ENCODE data around the gene ANXA5.
"Not testable (repeated sequence)": the region's sequence is repeated elsewhere in the genome, so short reads cannot be mapped to it uniquely, and the experiment has no call there.

Gene ANXA5

DNA sequence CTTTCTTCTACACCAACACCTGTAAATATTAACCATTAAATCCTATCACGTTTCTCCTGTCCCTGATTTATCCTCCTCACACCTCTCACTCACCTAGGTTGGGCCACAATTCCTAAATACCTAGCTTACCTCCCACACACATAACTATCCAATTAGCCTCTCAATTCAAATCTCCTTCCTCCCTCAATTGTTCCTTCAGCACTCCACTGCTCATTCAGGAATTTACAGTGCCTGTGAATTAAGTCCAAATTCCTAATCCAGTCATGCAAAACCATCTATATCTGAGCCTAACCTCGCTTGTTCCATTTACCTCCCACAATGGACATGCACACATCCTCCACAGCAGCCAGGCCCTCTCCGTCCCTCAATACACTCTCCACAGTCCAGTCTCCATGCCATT, 17.5 kb downstream of the ANXA5 start:
- DNase-seq (ENCODE audit: low read depth), result no peak

DNA sequence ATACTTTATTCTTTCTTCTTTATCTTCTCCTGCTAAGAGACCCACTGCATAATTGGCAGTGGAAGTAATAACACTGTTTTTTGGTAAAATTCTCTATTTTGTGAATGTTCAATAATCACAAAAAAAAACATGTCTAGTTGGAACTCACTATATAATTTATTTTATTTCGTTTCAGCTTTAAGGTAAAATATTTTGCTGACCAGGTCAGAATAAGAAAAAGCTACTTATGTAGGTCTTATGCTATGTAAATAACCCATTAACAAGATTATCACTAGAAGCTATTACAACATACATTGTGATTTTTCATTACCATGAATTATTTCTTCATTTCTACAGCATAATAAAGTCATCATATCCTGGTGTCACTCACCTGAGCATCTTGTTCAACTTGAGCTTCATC, 19.3 kb downstream of the ANXA5 start:
- DNase-seq (ENCODE audit: low read depth), result no peak

DNA sequence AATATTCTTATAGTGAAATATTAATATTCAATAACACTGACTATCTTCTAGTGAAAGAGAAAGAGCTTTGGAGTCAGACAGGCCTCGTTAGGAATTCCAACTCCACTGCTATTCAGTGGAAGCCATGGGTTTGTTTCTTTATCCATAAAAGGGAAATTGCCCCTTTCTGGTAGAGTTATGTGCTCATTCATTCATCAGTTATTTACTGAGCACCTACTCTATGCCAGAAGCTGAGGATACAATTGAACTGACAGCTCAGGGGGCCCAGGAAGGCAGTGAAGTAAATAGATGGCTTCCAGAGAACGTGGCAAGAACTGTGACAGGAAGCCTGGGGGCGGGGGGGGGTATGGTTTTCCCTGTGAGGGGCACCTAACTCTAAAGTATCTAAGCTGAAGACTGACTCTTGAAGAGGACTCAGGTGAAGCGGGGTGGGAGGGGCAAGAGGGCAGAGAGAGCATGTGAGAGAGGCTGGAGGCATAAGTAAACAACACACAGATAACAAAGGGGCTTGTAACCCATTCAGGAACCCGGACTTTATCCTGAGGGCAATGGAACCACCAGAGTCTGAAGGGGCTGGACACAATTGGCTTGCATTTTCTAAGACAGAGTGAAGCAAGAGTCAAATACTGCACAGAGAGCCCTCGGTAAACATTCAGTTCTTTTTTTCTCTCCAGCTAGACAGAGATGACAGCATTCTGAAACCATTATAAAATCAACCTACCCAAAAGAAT, 20.3 kb downstream of the ANXA5 start:
- no peak for DNase-seq (ENCODE audit: low read depth)

DNA sequence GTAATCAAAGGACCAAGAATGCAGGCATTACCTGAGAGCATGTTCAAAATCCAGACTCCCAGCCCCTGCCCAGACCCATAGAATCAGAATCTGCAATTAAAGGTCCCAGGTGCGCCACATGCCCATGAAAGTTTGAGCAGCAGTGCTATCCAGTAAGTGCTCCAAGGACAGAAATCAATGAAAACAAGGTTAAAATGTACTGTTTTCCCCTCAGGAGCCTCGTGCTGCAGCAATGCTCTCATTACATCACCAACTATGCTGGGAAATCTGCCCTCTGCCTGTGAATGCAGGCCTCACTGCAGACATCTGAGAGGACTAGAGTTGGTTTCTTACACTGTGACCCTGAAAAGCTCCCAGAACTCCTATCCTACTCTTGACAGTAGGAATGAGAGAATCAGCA, 21.1 kb downstream of the ANXA5 start:
- no peak for DNase-seq (ENCODE audit: low read depth)

DNA sequence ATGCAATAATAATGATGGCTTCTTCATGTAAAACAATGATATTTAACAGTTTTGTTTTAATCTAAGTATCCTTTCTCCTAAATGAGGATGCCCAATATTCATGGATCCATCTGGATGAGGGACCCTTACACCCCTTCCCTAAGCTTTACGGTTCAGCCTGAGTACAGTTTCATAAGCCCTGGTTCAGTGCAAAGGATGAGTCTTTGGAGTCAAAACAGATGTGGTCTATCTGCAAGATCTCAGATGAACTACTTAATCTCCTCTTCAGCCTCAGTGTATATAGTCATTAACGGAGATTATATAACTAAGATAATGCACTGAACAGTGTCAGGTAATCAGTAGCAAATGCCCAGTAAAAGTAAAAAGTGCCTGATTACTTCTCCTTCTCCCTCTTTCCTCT, 22.1 kb downstream of the ANXA5 start:
- no peak for DNase-seq (ENCODE audit: low read depth)

DNA sequence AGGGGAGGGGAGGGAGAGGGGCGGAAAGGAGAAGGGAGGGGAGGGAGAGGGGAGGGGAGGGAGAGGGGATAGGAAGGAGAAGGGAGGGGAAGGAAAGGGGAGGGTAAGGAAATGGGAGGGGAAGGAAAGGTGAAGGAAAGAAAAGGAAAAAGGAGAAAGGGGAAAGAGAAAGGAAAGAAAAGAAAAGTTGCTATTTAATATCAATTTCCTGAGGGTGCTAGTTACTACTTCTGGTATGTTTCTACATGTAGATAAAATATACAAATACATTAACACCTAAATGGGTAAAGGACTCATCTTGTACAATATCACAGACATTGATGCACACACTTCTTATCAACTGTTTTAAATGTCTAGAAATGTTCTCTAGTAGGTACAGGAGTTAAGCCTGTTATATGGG, 22.6 kb downstream of the ANXA5 start:
- no peak for DNase-seq (ENCODE audit: low read depth)

DNA sequence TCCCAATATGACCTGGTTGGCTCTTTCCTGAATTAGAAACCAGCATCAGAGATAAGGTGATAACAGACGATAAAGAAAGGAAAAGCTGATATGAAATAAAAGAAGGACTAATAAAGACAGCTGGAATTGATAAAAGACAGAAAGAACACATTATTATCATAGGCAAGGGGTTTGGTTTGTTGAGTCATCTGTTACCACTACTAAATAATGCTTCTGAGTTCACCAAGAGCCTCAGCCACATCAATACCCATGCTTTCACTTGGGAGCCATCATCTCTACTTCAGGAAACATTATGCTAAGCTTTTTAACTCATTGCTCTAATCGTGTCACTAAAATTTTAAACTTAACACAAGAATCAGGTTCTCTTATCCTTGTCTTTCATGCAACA, 27.6 kb downstream of the ANXA5 start:
- DNase-seq (ENCODE audit: low read depth), result no peak

DNA sequence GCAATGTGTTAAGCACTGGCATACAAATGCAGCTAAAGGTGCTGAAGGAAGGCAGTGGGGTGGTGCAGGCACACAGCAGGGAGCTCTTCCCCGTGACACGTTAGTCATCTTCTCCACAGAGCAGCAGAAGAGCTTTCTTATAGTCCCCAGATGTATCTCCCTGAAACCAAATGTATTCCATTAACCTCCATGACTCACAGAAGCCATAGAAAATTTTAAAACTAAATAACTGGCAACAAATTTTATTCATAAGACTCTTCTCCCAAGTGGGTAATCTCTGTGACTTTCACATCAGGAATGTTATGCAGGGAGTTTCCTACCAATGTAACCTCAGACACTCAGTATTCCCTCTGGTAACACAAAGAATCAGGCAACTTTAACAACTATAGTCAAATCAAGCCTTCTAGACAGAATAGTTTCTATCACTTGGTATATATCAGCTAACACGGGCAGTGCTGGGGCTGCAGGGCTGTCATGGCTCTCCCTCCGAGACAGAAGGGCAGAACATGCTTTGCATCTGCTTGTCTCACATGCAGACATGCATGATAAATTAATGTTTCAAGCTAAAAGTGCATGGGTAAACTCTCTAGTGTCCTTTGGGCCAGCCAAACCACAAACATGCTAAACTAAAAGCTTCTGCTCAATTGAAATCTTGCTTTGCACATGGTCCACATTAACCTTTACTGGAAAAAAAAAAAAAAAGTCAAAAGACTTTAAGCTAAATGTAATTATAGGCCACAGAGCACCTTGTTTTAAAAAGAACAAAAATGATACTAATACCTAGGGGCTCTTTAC, 28.2 kb downstream of the ANXA5 start:
- no peak for DNase-seq (ENCODE audit: low read depth)

DNA sequence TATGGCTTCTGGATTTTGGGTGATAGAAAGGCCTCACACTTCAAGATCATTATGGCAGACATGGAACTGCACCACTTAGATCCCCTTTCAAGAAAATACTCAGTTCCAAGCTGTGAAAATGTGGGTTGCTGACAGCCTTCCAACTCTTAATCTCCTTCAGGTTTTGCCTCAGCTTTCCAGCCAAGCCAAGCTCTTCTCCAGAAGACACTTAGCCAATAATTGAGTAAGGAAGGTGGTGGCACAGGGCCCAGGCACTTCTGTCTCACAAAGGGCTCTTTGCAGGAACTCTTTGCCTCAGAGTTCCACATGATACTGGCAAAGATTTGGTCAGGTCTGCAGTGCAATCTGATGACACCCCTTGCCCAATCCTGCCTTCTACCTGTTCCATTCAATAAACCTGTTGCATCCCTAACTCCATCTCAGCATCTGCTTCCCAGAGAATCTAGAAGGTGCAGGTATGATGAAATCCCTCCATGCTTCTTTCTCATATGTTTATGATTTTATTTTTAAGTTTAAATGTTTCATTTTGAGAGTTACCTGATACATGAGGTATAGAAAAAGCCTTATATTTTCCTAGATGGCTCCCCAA, 30.6 kb downstream of the ANXA5 start:
- no peak for DNase-seq (ENCODE audit: low read depth)

DNA sequence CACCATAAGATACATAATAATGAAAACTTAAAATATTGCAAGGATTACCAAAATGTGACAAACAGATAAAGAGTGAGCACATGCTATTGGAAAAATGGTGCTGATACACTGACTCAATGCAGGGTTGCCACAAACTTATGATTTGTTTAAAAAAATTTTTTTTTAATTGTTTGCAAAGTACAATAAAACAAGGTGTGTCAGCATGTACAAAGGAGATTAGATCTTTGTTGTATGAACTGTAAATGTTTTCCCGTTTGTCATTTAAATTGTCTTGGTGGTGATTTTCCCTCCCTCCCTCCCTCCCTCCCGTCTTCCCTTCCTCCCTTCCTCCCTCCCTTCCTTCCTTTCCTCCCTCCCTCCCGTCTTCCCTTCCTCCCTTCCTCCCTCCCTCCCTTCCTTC, 31.4 kb downstream of the ANXA5 start:
- DNase-seq (ENCODE audit: low read depth), result no peak

DNA sequence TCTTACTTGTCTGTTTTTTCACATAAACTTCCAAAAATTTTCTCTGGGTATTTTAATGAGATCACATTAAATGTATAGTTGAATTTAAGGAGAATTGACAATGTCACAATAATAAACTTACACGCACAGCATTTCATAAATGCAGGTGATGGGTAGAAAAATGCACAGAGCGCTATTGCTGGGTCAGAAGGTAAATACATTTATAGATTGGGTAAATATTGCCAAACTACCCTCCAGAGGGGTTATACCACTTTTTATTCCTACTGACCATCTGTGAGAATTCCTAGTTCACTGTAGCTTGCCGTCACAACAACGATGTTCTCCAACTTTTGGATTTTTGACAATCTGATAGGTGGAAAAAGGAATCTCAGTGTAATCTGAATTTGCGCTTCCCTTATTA, 34.6 kb downstream of the ANXA5 start:
- DNase-seq (ENCODE audit: low read depth), result no peak

DNA sequence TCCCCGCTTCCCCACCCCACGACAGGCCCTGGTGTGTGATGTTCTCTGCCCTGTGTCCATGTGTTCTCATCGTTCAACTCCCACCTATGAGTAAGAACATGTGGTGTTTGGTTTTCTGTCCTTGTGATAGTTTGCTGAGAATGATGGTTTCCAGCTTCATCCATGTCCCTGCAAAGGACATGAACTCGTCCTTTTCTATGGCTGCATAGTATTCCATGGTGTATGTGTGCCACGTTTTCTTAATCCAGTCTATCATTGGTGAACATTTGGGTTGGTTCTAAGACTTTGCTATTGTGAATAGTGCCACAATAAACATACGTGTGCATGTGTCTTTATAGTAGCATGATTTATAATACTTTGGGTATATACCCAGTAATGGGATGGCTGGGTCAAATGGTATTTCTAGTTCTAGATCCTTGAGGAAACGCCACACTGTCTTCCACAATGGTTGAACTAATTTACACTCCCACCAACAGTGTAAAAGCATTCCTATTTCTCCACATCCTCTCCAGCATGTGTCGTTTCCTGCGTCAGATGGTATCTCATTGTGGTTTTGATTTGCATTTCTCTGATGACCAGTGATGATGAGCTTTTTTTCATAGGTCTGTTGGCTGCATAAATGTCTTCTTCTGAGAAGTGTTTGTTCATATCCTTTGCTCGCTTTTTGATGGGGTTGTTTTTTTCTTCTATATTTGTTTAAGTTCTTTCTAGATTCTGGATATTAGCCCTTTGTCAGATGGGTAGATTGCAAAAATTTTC, 36.4 kb downstream of the ANXA5 start:
- not testable (repeated sequence) for DNase-seq (ENCODE audit: low read depth)

DNA sequence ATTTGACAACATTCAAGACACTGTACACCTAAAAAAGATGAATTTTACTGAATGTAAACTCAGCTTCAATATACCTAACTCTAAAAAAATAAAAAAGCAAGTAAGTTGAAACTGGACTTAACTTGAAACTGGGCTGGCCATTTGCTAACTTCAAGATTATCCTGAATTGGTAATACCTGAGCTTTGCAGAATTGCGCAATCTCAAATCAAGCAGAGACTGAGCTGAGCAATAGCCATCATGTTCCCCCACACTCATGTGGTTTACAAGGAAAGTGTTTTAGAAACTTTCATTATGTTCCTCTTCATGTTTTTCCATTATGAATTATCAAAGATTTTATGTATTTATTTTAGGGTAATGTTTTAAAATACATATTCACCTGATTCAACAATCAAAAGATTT, 38.7 kb downstream of the ANXA5 start:
- DNase-seq (ENCODE audit: low read depth), result no peak

DNA sequence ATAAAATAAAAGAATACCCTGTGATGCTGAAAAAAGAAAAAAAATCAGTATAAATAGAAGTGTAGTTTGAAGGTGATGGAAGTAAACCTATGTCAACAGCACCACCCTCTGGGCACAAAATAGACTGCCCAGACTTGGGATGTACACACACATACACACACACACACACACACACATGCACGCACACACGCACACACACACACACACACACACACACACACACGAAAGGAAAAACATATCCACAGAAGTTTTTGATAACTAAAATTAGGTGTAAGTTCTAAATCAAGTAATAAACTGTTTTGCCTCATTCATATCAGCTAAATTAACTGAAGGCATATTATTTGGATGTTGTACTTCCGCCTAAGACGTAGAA, 40.5 kb downstream of the ANXA5 start:
- DNase-seq (ENCODE audit: low read depth), result no peak

DNA sequence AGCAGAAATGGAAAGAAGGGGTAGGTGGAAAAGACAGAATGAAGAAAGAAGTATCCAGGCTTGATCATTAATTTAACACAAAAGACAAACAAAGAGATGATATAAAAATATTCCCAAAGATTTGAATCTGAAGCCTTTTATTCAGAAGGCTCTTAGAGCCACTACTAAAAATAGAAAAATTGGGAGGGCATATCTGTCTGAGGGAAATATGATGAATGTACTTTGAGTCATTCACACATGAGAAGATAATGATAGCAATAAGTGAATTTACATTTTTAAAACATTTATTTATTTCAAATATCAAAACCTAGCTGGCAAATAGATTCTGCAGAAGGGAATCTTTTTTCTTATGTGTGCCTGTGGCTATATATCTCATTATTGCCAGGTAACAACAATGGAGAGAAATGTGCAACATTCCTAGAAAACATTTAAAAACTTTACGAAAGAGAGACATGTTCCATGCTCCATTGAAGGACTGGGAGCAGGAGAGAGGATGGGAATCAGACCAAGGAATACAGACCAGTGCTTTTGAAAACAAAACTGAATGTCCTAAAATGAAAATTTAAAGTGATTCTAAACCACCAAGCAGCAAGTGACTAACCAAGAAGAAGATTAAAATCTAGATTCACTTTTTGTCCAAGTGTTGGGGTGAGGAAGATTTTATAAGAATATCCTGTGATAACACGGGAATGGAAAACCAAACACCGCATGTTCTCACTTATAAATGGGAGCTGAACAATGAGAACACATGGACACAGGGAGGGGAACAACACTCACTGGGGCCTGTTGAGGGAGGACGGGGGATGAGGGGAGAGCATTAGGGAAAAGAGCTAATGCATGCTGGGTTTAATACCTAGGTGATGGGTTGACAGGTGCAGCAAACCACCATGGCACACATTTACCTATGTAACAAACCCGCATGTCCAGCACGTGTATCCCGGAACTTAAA, 41.2 kb downstream of the ANXA5 start:
- DNase-seq (ENCODE audit: low read depth), result no peak

DNA sequence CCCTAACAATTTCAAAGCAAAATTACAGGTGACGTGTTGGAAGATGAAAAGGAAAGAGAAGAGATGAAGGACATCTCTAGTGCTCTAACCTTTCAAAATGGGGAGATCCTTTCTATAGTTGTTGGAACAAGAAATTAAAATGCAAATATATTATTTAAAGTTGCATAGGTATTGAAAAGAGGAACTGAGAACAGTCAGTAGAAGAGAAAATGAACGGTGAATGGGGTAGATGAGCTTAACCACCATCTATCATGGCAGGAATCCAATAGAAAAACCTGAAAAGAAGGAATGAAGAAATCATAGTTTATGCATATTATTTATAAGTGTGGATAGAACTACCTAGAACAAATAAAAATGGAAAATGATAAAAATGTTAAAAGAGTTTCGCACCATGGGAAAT, 42.0 kb downstream of the ANXA5 start:
- DNase-seq (ENCODE audit: low read depth), result no peak

DNA sequence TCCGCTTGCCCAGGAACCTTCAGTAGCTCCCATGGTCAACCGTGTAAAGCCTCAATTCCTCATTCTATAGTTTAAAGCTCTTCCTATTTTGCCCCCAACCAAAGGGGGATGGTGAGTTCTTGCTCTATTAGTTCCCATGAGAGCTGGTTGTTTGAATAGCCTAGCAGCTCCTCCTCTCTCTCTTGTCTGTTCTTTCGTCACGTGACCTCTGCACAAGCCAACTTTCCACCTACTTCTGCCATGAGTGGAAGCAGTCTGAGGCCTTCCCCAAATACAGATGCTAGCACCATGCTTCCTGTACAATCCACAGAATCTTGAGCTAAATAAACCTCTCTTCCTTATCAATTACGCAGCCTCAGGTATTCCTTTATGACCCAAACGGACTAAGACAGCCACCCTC, 42.8 kb downstream of the ANXA5 start:
- no peak for DNase-seq (ENCODE audit: low read depth)

DNA sequence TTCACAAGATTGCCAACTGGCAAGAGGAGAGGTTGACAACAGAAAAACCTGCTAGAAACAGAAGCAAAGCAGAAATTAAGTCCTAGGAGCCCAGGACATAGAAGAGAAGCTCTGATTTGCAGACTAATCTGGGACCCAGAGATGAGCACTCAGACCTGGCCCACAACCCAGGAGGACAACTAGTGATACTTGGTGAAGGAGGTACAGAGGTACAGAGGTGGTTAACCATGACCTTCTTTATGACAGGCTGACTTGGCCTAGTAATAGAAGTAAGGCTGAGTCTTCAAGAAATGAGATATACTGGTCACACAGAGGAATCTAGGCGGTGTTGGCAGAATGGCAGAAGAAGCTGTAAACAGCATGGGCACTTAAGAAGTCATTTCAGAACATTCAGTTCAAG, 43.6 kb downstream of the ANXA5 start:
- DNase-seq (ENCODE audit: low read depth), result no peak

DNA sequence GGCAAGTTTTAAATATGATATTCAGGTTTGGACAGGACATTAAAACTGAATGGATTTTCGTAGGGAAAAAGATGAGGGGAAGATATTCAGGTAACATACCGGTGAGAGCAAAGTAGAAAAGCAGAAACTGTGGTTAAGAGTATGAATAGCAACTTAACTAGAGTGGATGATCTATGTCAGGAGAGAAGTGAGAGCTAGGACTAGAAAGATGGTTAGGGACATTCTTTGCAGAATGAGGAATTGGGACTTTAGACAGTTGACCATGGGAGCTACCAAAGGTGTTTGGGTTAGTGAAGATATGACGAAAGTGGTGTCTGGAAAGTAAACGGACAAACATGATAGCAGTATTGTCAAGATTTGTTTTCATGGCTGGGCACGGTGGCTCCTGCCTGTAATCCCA, 45.2 kb downstream of the ANXA5 start:
- DNase-seq (ENCODE audit: low read depth), result no peak

DNA sequence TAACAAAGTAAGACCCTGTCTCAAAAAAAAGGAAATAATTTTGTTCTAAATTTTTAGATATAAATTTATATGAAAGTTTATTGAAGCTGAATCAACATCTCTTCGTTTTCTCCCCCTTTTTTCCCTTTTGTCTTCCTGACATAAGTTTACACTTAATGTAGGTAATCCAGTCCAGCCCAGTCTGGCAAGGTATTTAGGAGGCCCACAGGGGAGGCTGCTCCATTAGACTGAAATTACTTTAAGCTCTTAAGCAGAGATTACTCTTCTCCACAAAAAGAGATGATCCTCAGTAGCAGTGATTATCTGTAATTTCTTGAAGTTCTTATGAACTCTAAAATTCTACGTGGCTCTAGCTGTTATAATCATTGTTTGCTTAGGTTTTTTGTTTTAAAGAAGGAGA, 46.0 kb downstream of the ANXA5 start:
- DNase-seq (ENCODE audit: low read depth), result no peak

DNA sequence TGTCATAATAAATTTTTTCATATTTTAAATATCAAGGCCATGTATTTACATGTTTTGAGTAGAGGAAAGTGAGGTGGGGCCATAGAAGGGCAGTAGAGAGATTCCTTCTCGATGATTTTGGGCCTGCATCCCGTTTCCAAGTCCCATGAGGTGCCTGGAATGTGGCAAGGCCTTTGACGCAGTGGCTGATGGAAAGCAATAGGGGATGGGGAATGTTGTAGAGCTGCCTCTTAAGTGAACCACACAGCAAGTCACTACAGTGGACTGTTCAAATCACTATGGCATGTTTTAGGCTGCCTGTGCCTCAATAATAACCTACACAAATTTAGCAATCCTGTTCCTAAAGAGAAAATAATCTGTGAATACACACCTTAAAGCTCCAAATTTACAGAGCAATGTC, 48.3 kb downstream of the ANXA5 start:
- DNase-seq (ENCODE audit: low read depth), result no peak
